ENCODE measurements around the gene ZDHHC19. TPM values are rescaled to one million over a fixed set of nuclear protein-coding genes. Genes with fewer than 3 reads are reported as not detected.

Gene ZDHHC19

Small RNA genes within 50 kb of the gene (small RNA-seq; reads per million reads assigned to genes)
- gene RF00019 (ENCODE audit: insufficient read depth) = not detected

All from neuronal stem cell (in vitro differentiated cells).